ENCODE measurements around the gene TNFRSF12A.

The TNFRSF12A gene

GRCh38 chr16:3020247-3020603 is at the start of gene TNFRSF12A:
Gene TNFRSF12A (plus strand): TSS chr16:3020368. CDS start chr16:3020398, 30 bp downstream.
- H3K9me3 ChIP-seq, result no peaks in the 10 kb centered on the region

GRCh38 chr16:2970563-2970962 is 49.6 kb upstream of the TNFRSF12A start:
- Histone ChIP-seq H4K20me1 (peaks cover 88% of the 10 kb centered on the region), H3K27me3 (no peaks in the 10 kb centered on the region)
- TF ChIP-seq Cebpa-rat (IDR thresholded peaks at IDR 0.05), result no peak

More at GRCh38 chr16:3020247-3020603, at the start of gene TNFRSF12A:
- Histone ChIP-seq H3K27me3 (peaks cover 33% of the 10 kb centered on the region), H4K20me1 (peaks cover 32% of the 10 kb centered on the region), H3K9ac (peak within 1 kb of the TSS; percentile 72; the same call in 1 of the 2 replicates), H3K27ac (no peak within 1 kb of the TSS), H3K4me1 (peaks cover 60% of the 10 kb centered on the region), H3K4me3 (peak within 1 kb of the TSS; percentile 71), H3K36me3 (no peaks in the 10 kb centered on the region), H3K4me2 (peak within 1 kb of the TSS; percentile 99)
- TF ChIP-seq Cebpa-rat (IDR thresholded peaks at IDR 0.05), result no peak

GRCh38 chr16:2971134-2971984 is 48.8 kb upstream of the TNFRSF12A start:
- no peak for TF ChIP-seq Cebpa-rat (IDR thresholded peaks at IDR 0.05)
- Histone ChIP-seq H3K4me3 (peak overlapping the region; percentile 93), H3K27ac (peak overlapping the region; percentile 91), H3K27me3 (no peaks in the 10 kb centered on the region), H3K4me2 (peak overlapping the region; percentile 97), H3K36me3 (peaks cover 42% of the 10 kb centered on the region), H3K9me3 (no peaks in the 10 kb centered on the region), H3K9ac (peak overlapping the region; percentile 92), H3K4me1 (peaks cover 79% of the 10 kb centered on the region), H4K20me1 (peaks cover 87% of the 10 kb centered on the region)

More at GRCh38 chr16:2970563-2970962, 49.6 kb upstream of the TNFRSF12A start:
- Histone ChIP-seq H3K4me2 (peak overlapping the region; percentile 97), H3K27ac (peak overlapping the region; percentile 91), H3K4me3 (peak overlapping the region; percentile 93), H3K36me3 (peaks cover 35% of the 10 kb centered on the region), H3K9ac (peak overlapping the region; percentile 92), H3K9me3 (no peaks in the 10 kb centered on the region), H3K4me1 (peaks cover 79% of the 10 kb centered on the region)

GRCh38 chr16:2971985-2972784 is 48.0 kb upstream of the TNFRSF12A start:
- H3K27ac ChIP-seq, result peak overlapping the region; percentile 91
- no peaks in the 10 kb centered on the region for H3K9me3 ChIP-seq
- TF ChIP-seq Cebpa-rat (IDR thresholded peaks at IDR 0.05), result no peak
- H3K4me2 ChIP-seq, result peak overlapping the region; percentile 97
- peak overlapping the region; percentile 92 for H3K9ac ChIP-seq
- H3K36me3 ChIP-seq, result peaks cover 43% of the 10 kb centered on the region
- peaks cover 87% of the 10 kb centered on the region for H3K4me1 ChIP-seq
- H3K27me3 ChIP-seq, result no peaks in the 10 kb centered on the region
- H3K4me3 ChIP-seq, result peak overlapping the region; percentile 93
- peaks cover 87% of the 10 kb centered on the region for H4K20me1 ChIP-seq

- peaks cover 87% of the 10 kb centered on the region for H3K4me1 ChIP-seq
- peak overlapping the region; percentile 97 for H3K4me2 ChIP-seq
- peak overlapping the region; percentile 91 for H3K27ac ChIP-seq
- peaks cover 43% of the 10 kb centered on the region for H3K36me3 ChIP-seq
- no peaks in the 10 kb centered on the region for H3K27me3 ChIP-seq
- no peak for TF ChIP-seq Cebpa-rat (IDR thresholded peaks at IDR 0.05)
- peaks cover 84% of the 10 kb centered on the region for H4K20me1 ChIP-seq
- H3K4me3 ChIP-seq, result peak overlapping the region; percentile 93
- H3K9me3 ChIP-seq, result no peaks in the 10 kb centered on the region
- H3K9ac ChIP-seq, result peak overlapping the region; percentile 92
These were observed 47.1 kb upstream of the TNFRSF12A start for GRCh38 chr16:2973093-2973492.

GRCh38 chr16:2973605-2974318 is 46.4 kb upstream of the TNFRSF12A start:
- H3K36me3 ChIP-seq, result peaks cover 46% of the 10 kb centered on the region
- H4K20me1 ChIP-seq, result peaks cover 78% of the 10 kb centered on the region

GRCh38 chr16:2974319-2975056 is 45.7 kb upstream of the TNFRSF12A start:
- TF ChIP-seq Cebpa-rat (IDR thresholded peaks at IDR 0.05), result no peak
- Histone ChIP-seq H4K20me1 (peaks cover 77% of the 10 kb centered on the region), H3K4me1 (peaks cover 93% of the 10 kb centered on the region), H3K27ac (peak overlapping the region; percentile 91), H3K36me3 (peaks cover 46% of the 10 kb centered on the region), H3K4me2 (peak overlapping the region; percentile 97), H3K4me3 (peak overlapping the region; percentile 93), H3K27me3 (no peaks in the 10 kb centered on the region), H3K9ac (peak overlapping the region; percentile 92), H3K9me3 (no peaks in the 10 kb centered on the region)

More at GRCh38 chr16:2973605-2974318, 46.4 kb upstream of the TNFRSF12A start:
- Histone ChIP-seq H3K9me3 (no peaks in the 10 kb centered on the region), H3K9ac (peak overlapping the region; percentile 92), H3K4me3 (peak overlapping the region; percentile 93), H3K27ac (peak overlapping the region; percentile 91), H3K4me2 (peak overlapping the region; percentile 97), H3K27me3 (no peaks in the 10 kb centered on the region), H3K4me1 (peaks cover 87% of the 10 kb centered on the region)
- no peak for TF ChIP-seq Cebpa-rat (IDR thresholded peaks at IDR 0.05)

GRCh38 chr16:2975161-2975795 is 44.9 kb upstream of the TNFRSF12A start:
- H3K9ac ChIP-seq, result peak overlapping the region; percentile 92
- TF ChIP-seq Cebpa-rat (IDR thresholded peaks at IDR 0.05), result no peak
- peak overlapping the region; percentile 91; the same call in 1 of the 2 replicates for H3K27ac ChIP-seq
- peaks cover 71% of the 10 kb centered on the region for H4K20me1 ChIP-seq
- H3K36me3 ChIP-seq, result peaks cover 46% of the 10 kb centered on the region
- H3K4me3 ChIP-seq, result peak overlapping the region; percentile 93
- peaks cover 96% of the 10 kb centered on the region for H3K4me1 ChIP-seq
- H3K27me3 ChIP-seq, result no peaks in the 10 kb centered on the region
- H3K9me3 ChIP-seq, result no peaks in the 10 kb centered on the region
- H3K4me2 ChIP-seq, result peak overlapping the region; percentile 97
